Mesodermal cell (in vitro differentiated cells): ENCODE data around the gene CYP4F8.
"Not testable (repeated sequence)": the region's sequence is repeated elsewhere in the genome, so short reads cannot be mapped to it uniquely, and the experiment has no call there.

Experiments
- H3K27ac ChIP-seq: 2 replicates; pipeline ENCODE4 v1.7.0; 2013; ENCODE audit warnings: mild to moderate bottlenecking, low read depth, low read length, moderate library complexity; ENCODE audit not compliant: severe bottlenecking
- H3K36me3 ChIP-seq: 2 replicates; pipeline ENCODE4 v1.7.1; 2013; ENCODE audit warnings: mild to moderate bottlenecking, low read length, moderate library complexity; ENCODE audit not compliant: control insufficient read depth, insufficient read depth
- H3K4me1 ChIP-seq: one replicate; pipeline ENCODE4 v1.7.1; 2013; ENCODE audit warnings: mild to moderate bottlenecking, low read length; ENCODE audit not compliant: insufficient read depth, control insufficient read depth, poor library complexity, severe bottlenecking
- H3K4me3 ChIP-seq: 2 replicates; pipeline ENCODE4 v1.7.0; 2013; ENCODE audit warnings: low read length, control low read depth, mild to moderate bottlenecking; ENCODE audit not compliant: insufficient read depth, poor library complexity, severe bottlenecking; ENCODE audit errors: extremely low read depth
- H3K9me3 ChIP-seq: 2 replicates; pipeline ENCODE4 v1.7.1; 2013; ENCODE audit warnings: mild to moderate bottlenecking, low read length, moderate library complexity; ENCODE audit not compliant: control insufficient read depth
- WGBS, 2 experiments: methylation state at CpG; one replicate each; pipeline ENCODE4 v1.1.5; 2013; ENCODE audit warnings: missing lambda C conversion rate in 2 of 2; ENCODE audit not compliant: insufficient coverage in 2 of 2; 5-methylcytosine and 5-hydroxymethylcytosine counted together

Gene CYP4F8

DNA sequence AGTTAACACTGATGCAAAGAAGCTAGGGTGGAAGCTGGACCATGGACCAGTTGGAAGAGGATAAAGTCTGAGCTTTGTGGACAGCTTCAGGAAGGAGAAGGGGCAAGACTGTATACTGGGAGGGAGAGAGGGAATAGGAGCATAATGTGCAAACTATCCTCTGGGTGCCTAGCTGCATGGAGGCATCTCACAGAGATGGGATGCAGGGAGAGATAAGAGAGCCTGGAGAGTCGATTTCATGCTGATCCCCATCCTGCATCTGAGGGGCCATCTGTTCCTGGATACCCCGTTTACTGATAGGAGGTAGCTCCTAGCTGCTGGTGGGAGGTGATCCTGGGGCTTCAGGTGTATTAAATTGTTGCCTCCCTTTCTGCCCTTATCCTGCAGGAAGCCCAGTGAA is 34.5 kb downstream of the CYP4F8 start:
- H3K9me3 ChIP-seq = peaks cover 66% of the 10 kb centered on the region
- 14% methylated on average over 1 of the region's 2 CpGs; no CpG with 5 or more reads in 1 of the 2 experiments for WGBS, 2 experiments
- H3K4me1 ChIP-seq = no peaks in the 10 kb centered on the region
- H3K36me3 ChIP-seq = no peaks in the 10 kb centered on the region
- no peak overlapping the region for H3K27ac ChIP-seq
- no peak overlapping the region for H3K4me3 ChIP-seq

- H3K9me3 ChIP-seq = peaks cover 63% of the 10 kb centered on the region
- not testable (repeated sequence) for H3K36me3 ChIP-seq, H3K4me1 ChIP-seq, H3K4me3 ChIP-seq, H3K27ac ChIP-seq
These were observed 35.1 kb downstream of the CYP4F8 start for GRCh38 chr19:15650123-15650522.

DNA sequence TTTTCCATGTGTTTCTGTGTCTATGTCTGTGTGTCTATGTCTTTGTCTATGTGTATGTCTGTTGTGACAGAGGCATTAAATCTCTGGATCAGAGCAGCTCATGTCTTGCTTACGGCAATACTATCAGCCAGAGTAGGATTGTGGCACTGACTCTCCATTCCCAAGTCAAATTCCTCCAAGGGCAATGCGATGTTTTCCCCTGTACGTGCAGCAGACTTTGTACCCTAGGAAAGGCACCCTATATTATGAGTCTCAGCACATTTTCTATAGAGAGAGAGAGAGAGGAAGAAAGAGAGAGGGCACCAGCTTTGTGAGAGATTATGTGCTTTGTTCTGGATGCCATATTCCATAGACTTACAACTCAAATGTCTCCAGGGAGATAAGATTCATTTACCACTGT is 36.8 kb downstream of the CYP4F8 start:
- Histone ChIP-seq H3K36me3 (no peaks in the 10 kb centered on the region), H3K27ac (no peak overlapping the region), H3K9me3 (peaks cover 46% of the 10 kb centered on the region), H3K4me3 (no peak overlapping the region), H3K4me1 (no peaks in the 10 kb centered on the region)
- 17 to 40% methylated on average over 1 of the region's 3 CpGs for WGBS, 2 experiments

DNA sequence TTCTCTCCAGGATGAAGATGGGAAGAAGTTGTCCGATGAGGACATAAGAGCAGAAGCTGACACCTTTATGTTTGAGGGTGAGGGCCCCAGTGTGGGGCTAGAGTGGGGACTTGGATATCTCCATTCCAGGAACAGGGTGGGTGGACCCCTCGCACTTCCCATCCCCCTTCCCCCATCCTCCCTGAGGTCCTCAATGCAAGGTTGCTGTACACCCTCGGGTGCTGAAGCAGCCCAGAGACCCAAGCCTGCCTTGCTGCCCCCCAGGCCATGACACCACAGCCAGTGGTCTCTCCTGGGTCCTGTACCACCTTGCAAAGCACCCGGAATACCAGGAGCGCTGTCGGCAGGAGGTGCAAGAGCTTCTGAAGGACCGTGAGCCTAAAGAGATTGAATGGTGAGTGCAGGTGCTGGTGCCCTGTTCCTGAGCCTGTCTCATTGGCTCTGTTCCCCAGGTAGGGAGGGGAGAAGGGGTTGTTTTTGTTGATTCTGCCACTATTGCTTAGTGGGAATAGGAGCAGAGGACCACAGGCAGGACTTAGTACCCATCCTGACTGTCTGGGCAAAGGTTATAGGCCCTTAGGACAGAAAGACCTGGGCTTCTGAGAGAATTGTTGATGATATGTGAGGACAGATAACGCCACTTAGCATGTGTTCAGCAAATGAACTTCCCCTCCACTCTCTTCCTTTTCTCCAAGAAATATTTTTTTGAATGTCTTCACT is 37.7 kb downstream of the CYP4F8 start:
- Histone ChIP-seq H3K36me3 (no peaks in the 10 kb centered on the region), H3K4me3 (no peak overlapping the region), H3K4me1 (no peaks in the 10 kb centered on the region), H3K9me3 (peaks cover 37% of the 10 kb centered on the region), H3K27ac (no peak overlapping the region)
- WGBS, 2 experiments = 72 to 92% methylated on average over 2 to 6 of the region's 8 CpGs

DNA sequence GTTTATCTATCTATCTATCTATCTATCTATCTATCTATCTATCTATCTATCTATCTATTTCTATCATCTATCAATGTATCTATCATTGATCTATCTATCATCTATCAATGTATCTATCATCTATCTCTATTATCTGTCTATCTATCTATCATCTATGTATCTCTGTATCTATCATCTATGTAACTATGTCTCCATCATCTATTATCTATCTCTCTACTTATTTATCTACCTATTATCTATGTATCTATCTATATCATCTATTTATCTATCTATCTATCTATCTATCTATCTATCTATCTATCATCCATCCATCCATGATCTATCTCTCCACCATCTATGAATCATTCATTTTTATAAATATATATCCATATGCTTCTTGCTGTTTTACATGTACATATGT is 41.4 kb downstream of the CYP4F8 start:
- H3K4me3 ChIP-seq = no peak overlapping the region
- no peaks in the 10 kb centered on the region for H3K4me1 ChIP-seq
- H3K36me3 ChIP-seq = no peaks in the 10 kb centered on the region
- H3K9me3 ChIP-seq = peaks cover 36% of the 10 kb centered on the region
- H3K27ac ChIP-seq = no peak overlapping the region

GRCh38 chr19:15663247-15663646 is 48.2 kb downstream of the CYP4F8 start:
- Histone ChIP-seq H3K27ac (no peak overlapping the region), H3K36me3 (no peaks in the 10 kb centered on the region), H3K9me3 (peaks cover 58% of the 10 kb centered on the region), H3K4me3 (no peak overlapping the region), H3K4me1 (no peaks in the 10 kb centered on the region)
- WGBS, 2 experiments = 92 to 97% methylated on average over 3 of the region's 4 CpGs

DNA sequence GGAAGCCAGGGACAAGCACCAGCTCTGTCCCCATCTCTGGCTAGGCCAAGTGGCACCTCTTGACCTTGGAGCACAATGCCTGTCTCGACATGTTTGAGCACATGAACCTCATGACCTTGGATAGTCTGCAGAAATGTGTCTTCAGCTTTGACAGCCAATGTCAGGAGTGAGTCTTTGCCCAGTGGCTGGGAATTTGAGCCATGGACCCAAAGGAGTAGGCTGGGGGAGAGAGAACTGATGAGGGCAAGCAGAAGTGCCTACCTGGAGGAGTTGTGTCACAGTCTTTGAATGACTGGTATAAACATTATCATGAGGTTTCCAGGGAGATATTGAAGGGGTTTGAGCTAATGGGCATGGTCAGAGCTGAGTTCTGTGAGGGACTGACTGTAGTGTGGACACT is 51.2 kb downstream of the CYP4F8 start:
- H3K4me1 ChIP-seq = no peaks in the 10 kb centered on the region
- 8 to 31% methylated on average over 1 of the region's 1 CpG for WGBS, 2 experiments
- H3K4me3 ChIP-seq = no peak overlapping the region
- peaks cover 70% of the 10 kb centered on the region for H3K9me3 ChIP-seq
- H3K27ac ChIP-seq = no peak overlapping the region
- no peaks in the 10 kb centered on the region for H3K36me3 ChIP-seq

GRCh38 chr19:15666883-15667282 is 51.9 kb downstream of the CYP4F8 start:
- H3K36me3 ChIP-seq = no peaks in the 10 kb centered on the region
- H3K9me3 ChIP-seq = peaks cover 76% of the 10 kb centered on the region
- H3K4me1 ChIP-seq = no peaks in the 10 kb centered on the region
- H3K27ac ChIP-seq = no peak overlapping the region
- H3K4me3 ChIP-seq = no peak overlapping the region
- WGBS, 2 experiments = 51 to 69% methylated on average over 4 of the region's 4 CpGs

DNA sequence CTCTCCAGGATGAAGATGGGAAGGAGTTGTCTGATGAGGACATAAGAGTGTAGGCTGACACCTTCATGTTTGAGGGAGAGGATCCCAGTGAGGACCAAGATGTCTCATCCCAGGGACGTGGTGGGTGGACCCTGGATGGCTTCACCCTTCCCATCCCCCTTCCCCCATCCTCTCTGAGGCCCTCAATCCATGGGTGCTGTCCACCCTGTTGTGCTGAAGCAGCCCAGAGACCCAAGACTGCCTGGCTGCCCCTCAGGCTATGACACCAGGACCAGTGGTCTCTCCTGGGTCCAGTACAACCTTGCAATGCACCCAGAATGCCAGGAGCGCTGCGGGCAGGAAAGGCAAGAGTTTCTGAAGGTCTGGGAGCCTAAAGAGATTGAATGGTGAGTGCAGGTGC is 54.4 kb downstream of the CYP4F8 start:
- peaks cover 61% of the 10 kb centered on the region for H3K9me3 ChIP-seq
- WGBS, 2 experiments = 25% methylated on average over 2 of the region's 3 CpGs; no CpG with 5 or more reads in 1 of the 2 experiments
- no peaks in the 10 kb centered on the region for H3K4me1 ChIP-seq
- no peaks in the 10 kb centered on the region for H3K36me3 ChIP-seq
- no peak overlapping the region for H3K27ac ChIP-seq
- H3K4me3 ChIP-seq = no peak overlapping the region

DNA sequence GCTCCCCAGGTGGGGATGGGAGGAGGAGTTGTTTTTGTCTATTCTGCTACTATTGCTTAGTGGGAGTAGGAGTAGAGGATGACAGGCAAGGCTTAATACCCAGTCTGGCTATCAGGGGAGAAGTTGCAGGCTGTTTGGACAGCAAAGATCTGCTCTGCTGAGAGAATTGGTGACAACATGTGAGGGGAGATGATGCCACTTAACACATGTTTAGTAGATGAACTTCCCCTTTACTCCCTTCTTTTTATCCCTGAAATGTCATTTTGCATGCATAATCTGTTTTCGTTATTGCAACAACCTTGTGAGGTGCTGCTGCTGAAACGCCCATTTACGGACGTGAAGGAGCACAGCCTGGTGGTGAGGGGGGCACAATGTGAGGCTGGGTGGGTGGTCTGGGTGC is 54.9 kb downstream of the CYP4F8 start:
- Histone ChIP-seq H3K36me3 (no peaks in the 10 kb centered on the region), H3K4me1 (no peaks in the 10 kb centered on the region), H3K4me3 (no peak overlapping the region), H3K9me3 (peaks cover 61% of the 10 kb centered on the region), H3K27ac (no peak overlapping the region)
- 69 to 76% methylated on average over 2 to 4 of the region's 4 CpGs for WGBS, 2 experiments

DNA sequence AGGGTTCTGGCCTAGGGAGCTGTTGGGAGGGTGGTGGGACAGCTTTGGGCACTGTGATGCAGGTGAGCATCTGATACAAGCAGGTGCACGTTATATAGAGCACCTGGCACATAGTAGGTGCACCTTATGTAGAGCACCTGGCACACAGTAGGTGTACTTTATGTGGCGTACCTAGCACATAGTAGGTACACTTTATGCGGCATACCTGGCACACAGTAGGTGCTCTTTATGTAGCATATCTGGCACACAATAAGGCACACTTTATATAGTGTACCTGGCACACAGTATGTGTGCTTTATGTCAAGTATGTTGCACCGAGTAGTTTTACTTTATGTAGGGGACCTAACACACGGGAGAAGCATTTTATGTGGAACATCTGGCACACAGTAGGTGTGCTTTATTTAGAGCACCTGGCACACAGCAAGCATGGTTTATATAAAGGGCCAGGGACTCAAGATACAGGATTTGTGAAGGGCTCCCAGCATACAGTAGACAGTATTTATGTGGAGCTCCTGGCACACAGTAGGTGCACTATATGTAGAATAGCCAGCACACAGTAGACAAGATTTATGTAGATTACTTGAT is 56.3 kb downstream of the CYP4F8 start:
- Histone ChIP-seq H3K36me3 (no peaks in the 10 kb centered on the region), H3K4me3 (no peak overlapping the region), H3K9me3 (peaks cover 55% of the 10 kb centered on the region), H3K27ac (no peak overlapping the region), H3K4me1 (no peaks in the 10 kb centered on the region)
- WGBS, 2 experiments = 67 to 76% methylated on average over 3 to 4 of the region's 5 CpGs
